ENCODE data around the gene GAL3ST3. TPM values are rescaled to one million over a fixed set of nuclear protein-coding genes. Genes with fewer than 3 reads are reported as not detected.

Gene GAL3ST3
- total and polyA plus RNA-seq, 7 donors: 0.04 TPM; not detected in 6

- no peaks in the 10 kb centered on the region for H3K27me3 ChIP-seq
- WGBS, 2 donors: 93 to 95% methylated on average over 9 of the region's 9 CpGs
- TF ChIP-seq POLR2AphosphoS5 (IDR thresholded peaks at IDR 0.05): no peak
- TF ChIP-seq, protein P1, sequence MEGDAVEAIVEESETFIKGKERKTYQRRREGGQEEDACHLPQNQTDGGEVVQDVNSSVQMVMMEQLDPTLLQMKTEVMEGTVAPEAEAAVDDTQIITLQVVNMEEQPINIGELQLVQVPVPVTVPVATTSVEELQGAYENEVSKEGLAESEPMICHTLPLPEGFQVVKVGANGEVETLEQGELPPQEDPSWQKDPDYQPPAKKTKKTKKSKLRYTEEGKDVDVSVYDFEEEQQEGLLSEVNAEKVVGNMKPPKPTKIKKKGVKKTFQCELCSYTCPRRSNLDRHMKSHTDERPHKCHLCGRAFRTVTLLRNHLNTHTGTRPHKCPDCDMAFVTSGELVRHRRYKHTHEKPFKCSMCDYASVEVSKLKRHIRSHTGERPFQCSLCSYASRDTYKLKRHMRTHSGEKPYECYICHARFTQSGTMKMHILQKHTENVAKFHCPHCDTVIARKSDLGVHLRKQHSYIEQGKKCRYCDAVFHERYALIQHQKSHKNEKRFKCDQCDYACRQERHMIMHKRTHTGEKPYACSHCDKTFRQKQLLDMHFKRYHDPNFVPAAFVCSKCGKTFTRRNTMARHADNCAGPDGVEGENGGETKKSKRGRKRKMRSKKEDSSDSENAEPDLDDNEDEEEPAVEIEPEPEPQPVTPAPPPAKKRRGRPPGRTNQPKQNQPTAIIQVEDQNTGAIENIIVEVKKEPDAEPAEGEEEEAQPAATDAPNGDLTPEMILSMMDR (IDR thresholded peaks at IDR 0.05): no peak
- TF ChIP-seq EP300 (IDR thresholded peaks at IDR 0.05): no peak
- TF ChIP-seq POLR2A (IDR thresholded peaks at IDR 0.05): no peak
- no peak overlapping the region for H3K4me3 ChIP-seq
- peaks cover 0 to 28% (median 21%) of the 10 kb centered on the region in 4 donors for H3K4me1 ChIP-seq
- intact Hi-C loops (cut with DNase I): no loop called here
- no peak for DNase-seq
- no peak overlapping the region for H3K27ac ChIP-seq
- no peaks in the 10 kb centered on the region for H3K9me3 ChIP-seq
- H3K36me3 ChIP-seq: no peaks in the 10 kb centered on the region
Observed at GRCh38 chr11:66087148-66087908, 38.4 kb upstream of the GAL3ST3 start.

DNA sequence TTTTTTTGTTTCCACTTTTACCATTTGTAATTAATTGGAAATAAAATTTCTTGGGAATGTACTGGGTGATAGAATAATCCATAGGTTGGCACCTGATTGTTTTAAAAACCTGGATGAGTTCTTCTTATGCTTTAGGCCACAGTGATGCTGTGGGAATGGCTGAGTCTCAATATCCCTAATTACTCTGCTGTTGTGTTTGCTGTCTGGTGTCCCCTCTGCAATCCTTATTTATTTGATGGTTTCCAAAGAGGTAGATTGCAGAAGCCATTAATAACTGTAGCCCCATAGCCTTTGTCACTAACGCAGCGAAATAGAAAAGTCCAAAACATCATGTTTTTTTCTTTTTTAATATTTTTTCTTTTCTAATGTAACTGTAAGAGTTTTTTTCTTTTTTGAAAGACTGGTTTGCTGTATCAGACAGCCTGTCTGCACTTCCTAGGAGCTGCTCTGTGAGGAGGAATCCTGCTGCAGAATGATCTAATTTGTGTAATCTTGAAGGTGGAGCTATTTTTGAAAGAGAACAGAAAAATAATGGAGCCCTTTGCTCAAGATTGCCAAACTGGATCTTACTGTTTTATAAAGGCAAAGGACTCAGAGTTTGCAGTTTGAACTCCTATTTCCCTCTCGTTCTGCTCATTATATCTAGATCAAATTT lies 36.0 kb upstream of the GAL3ST3 start:
- H3K36me3 ChIP-seq: no peaks in the 10 kb centered on the region
- TF ChIP-seq POLR2AphosphoS5 (IDR thresholded peaks at IDR 0.05) (no peak), EP300 (IDR thresholded peaks at IDR 0.05) (no peak), POLR2A (IDR thresholded peaks at IDR 0.05) (no peak)
- TF ChIP-seq, protein P1 (IDR thresholded peaks at IDR 0.05): no peak
- H3K27ac ChIP-seq: no peak overlapping the region
- 90 to 91% methylated on average over 3 of the region's 3 CpGs for WGBS, 2 donors
- H3K4me3 ChIP-seq: no peak overlapping the region
- no peak for DNase-seq
- intact Hi-C loops (cut with DNase I): no loop called here
- no peaks in the 10 kb centered on the region for H3K9me3 ChIP-seq
- no peaks in the 10 kb centered on the region for H3K27me3 ChIP-seq
- peaks cover 0 to 52% (median 43%) of the 10 kb centered on the region in 4 donors for H3K4me1 ChIP-seq

DNA sequence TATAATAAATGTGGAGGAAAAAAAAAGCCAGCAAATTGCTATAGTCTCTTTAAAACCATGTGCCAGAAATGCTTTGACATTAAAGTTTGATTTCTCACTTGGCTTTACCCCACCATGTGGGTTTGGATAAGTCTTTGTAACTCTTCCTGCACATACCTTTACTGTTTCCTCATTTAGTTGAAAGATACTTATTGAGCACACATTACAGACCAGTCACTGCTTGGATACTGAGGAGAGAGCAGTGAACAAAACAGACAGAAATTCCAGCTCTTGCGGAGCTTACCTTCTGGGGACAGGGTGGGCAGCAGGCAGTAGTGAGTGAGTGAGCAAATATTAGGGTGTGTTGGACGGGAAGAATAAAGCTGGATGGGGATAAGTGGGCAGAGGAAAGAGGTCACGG lies 34.8 kb upstream of the GAL3ST3 start:
- no peaks in the 10 kb centered on the region for H3K36me3 ChIP-seq
- DNase-seq: no peak
- no peaks in the 10 kb centered on the region for H3K27me3 ChIP-seq
- H3K4me3 ChIP-seq: no peak overlapping the region
- H3K9me3 ChIP-seq: no peaks in the 10 kb centered on the region
- 93 to 94% methylated on average over 3 of the region's 3 CpGs for WGBS, 2 donors
- intact Hi-C loops (cut with DNase I): no loop called here
- H3K4me1 ChIP-seq: peaks cover 0 to 55% (median 44%) of the 10 kb centered on the region in 4 donors
- peak overlapping the region in 1 of 4 donors; percentile 32 for H3K27ac ChIP-seq
- TF ChIP-seq POLR2A (IDR thresholded peaks at IDR 0.05) (no peak), EP300 (IDR thresholded peaks at IDR 0.05) (no peak), POLR2AphosphoS5 (IDR thresholded peaks at IDR 0.05) (no peak)
- TF ChIP-seq, protein P1 (IDR thresholded peaks at IDR 0.05): no peak

DNA sequence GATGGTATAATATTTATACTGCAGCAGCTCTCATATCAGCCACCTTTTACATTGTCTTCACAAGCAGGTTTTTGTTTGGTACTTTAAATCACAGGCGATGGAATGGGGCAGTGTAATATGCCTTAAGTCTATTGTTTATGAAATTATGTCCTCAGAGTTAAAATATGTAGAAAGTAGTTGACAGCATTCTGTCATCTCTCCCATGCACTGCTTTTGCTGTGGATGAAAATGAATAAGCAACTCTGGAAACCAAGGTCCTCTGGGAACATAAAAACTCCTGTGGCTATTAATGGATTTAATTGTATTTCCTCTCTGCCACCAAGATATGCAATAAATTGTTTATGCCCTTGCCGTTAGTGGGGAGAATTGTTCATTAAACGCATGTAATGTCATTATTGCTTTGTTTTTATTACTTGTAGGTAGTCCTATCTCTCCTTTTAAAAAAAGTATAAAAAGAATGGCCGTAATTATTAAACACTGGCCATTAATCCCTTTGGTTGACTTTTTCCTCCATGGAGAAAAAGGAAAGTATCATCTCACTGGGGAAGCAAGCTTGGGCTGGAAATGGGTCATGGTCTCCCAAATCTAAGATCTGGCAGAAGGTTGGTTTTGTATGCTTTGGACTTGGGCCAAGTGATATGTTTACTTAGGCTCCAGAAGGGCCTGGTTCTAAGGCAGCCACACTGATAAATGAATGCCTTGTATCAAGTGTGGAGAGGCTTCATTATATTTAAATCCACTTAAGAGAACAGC lies 34.2 kb upstream of the GAL3ST3 start:
- no peak overlapping the region for H3K4me3 ChIP-seq
- no peaks in the 10 kb centered on the region for H3K9me3 ChIP-seq
- WGBS, 2 donors: 35 to 64% methylated on average over 4 of the region's 4 CpGs
- TF ChIP-seq POLR2AphosphoS5 (IDR thresholded peaks at IDR 0.05) (no peak), EP300 (IDR thresholded peaks at IDR 0.05) (no peak), POLR2A (IDR thresholded peaks at IDR 0.05) (no peak)
- TF ChIP-seq, protein P1 (IDR thresholded peaks at IDR 0.05): no peak
- H3K36me3 ChIP-seq: no peaks in the 10 kb centered on the region
- peaks cover 0 to 55% (median 44%) of the 10 kb centered on the region in 4 donors for H3K4me1 ChIP-seq
- DNase-seq: no peak
- peak overlapping the region in 1 of 4 donors; percentile 32 for H3K27ac ChIP-seq
- no peaks in the 10 kb centered on the region for H3K27me3 ChIP-seq
- intact Hi-C loops (cut with DNase I): no loop called here

Data from sigmoid colon (tissue), 7 donors.